DND-41 (cell line): ENCODE measurements around the gene ANKS1B.

ENCODE experiments used
- ATAC-seq: fragments of 200-7000 bp; cut with Tn5 transposase; 3 replicates; pipeline ENCODE4 v1.9.1; 2021; ENCODE audit warnings: low read depth; ENCODE audit not compliant: insufficient read depth
- DNase-seq: peaks from one replicate; pipeline ENCODE4 v3.0.0-alpha.2; 2020
- H2AFZ ChIP-seq: 2 replicates; pipeline ENCODE4 v1.6.0; 2012; ENCODE audit warnings: low read depth, low read length
- H3K27ac ChIP-seq: 2 replicates; pipeline ENCODE4 v1.5.1; 2012; ENCODE audit warnings: low read length, inconsistent platforms
- H3K27me3 ChIP-seq: fragments of 200-600 bp; sonication (generic); 2 replicates; pipeline ENCODE4 v1.6.0; 2012; ENCODE audit warnings: low read length, mild to moderate bottlenecking, inconsistent platforms; ENCODE audit not compliant: insufficient read depth, poor library complexity
- H3K36me3 ChIP-seq: 2 replicates; pipeline ENCODE4 v1.5.1; 2012; ENCODE audit warnings: low read length, inconsistent platforms; ENCODE audit not compliant: insufficient read depth
- H3K4me1 ChIP-seq: 2 replicates; pipeline ENCODE4 v1.5.1; 2012; ENCODE audit warnings: mild to moderate bottlenecking, low read length; ENCODE audit not compliant: insufficient read depth
- H3K4me2 ChIP-seq: 2 replicates; pipeline ENCODE4 v1.6.0; 2012; ENCODE audit warnings: mild to moderate bottlenecking, moderate library complexity, low read length, inconsistent platforms; ENCODE audit not compliant: insufficient read depth
- H3K4me3 ChIP-seq, 2 experiments: fragments of 200-600 bp in 1 of 2; shearing (Covaris generic) in 1 of 2; 2 replicates each; pipeline ENCODE4 v1.5.1; 2012 to 2016; ENCODE audit warnings: inconsistent platforms in 2 of 2, low read length in 2 of 2, mild to moderate bottlenecking in 2 of 2, low read depth in 1 of 2, moderate library complexity in 1 of 2
- H3K79me2 ChIP-seq: 2 replicates; pipeline ENCODE4 v1.6.0; 2012; ENCODE audit warnings: low read length, inconsistent platforms; ENCODE audit not compliant: insufficient read depth
- H3K9ac ChIP-seq: 2 replicates; pipeline ENCODE4 v1.6.0; 2012; ENCODE audit warnings: low read depth, mild to moderate bottlenecking, inconsistent platforms, low read length, moderate library complexity
- H3K9me3 ChIP-seq: 2 replicates; pipeline ENCODE4 v1.5.1; 2012; ENCODE audit warnings: low read length, moderate library complexity, mild to moderate bottlenecking, inconsistent platforms; ENCODE audit not compliant: insufficient read depth, severe bottlenecking
- H4K20me1 ChIP-seq: 2 replicates; pipeline ENCODE4 v1.6.0; 2012; ENCODE audit warnings: low read length; ENCODE audit not compliant: insufficient read depth
- CTCF ChIP-seq: IDR thresholded peaks from 2 replicates; pipeline ENCODE4 v1.5.1; 2012; ENCODE audit warnings: borderline replicate concordance, low read length, moderate library complexity, mild to moderate bottlenecking; ENCODE audit not compliant: poor library complexity, severe bottlenecking; ENCODE audit errors: extremely low read depth
- EZH2 ChIP-seq: IDR thresholded peaks from 3 replicates; pipeline ENCODE4 v1.6.1; 2012; ENCODE audit warnings: borderline replicate concordance, low read depth, mild to moderate bottlenecking, moderate library complexity, low read length, inconsistent platforms; ENCODE audit not compliant: severe bottlenecking

ANKS1B gene

GRCh38 chr12:98691351-98691750, 1293.4 kb downstream of the ANKS1B start:
- Histone ChIP-seq H3K27me3 (no peaks in the 10 kb centered on the region), H2AFZ (no peak overlapping the region), H3K4me2 (no peak overlapping the region), H3K4me1 (no peaks in the 10 kb centered on the region), H3K27ac (no peak overlapping the region), H3K79me2 (no peaks in the 10 kb centered on the region), H4K20me1 (no peaks in the 10 kb centered on the region), H3K36me3 (peaks cover 33% of the 10 kb centered on the region; the same call in 1 of the 2 replicates), H3K9ac (no peak overlapping the region), H3K4me3 (no peak overlapping the region), H3K9me3 (no peaks in the 10 kb centered on the region)
- no peak for ATAC-seq
- no peak for DNase-seq
- TF ChIP-seq CTCF = no peak
- TF ChIP-seq EZH2 = no peak

GRCh38 chr12:98686603-98687002, 1298.1 kb downstream of the ANKS1B start:
- Histone ChIP-seq H2AFZ (no peak overlapping the region), H3K4me3 (no peak overlapping the region), H3K4me2 (no peak overlapping the region), H4K20me1 (no peaks in the 10 kb centered on the region), H3K9ac (no peak overlapping the region), H3K27ac (no peak overlapping the region), H3K9me3 (no peaks in the 10 kb centered on the region), H3K79me2 (no peaks in the 10 kb centered on the region), H3K27me3 (no peaks in the 10 kb centered on the region), H3K36me3 (peaks cover 52% of the 10 kb centered on the region), H3K4me1 (no peaks in the 10 kb centered on the region)
- DNase-seq (no peak), ATAC-seq (no peak)
- TF ChIP-seq EZH2 (no peak), CTCF (no peak)
